ENCODE results near the gene NUDT8.

GRCh38 chr11:67670316-67671210, 40.8 kb upstream of the NUDT8 start:
- TF ChIP-seq POLR2A (IDR thresholded peaks at IDR 0.05) = no peak
- no peak for TF ChIP-seq CTCF (IDR thresholded peaks at IDR 0.05)
